HCT116 (cell line): ENCODE data around the gene ACOXL. TPM values are rescaled to one million over a fixed set of nuclear protein-coding genes. Genes with fewer than 3 reads are reported as not detected.

Experiments
- ATAC-seq: fragments of 200-7000 bp; cut with Tn5 transposase; 2 replicates; pipeline ENCODE4 v1.9.1; 2020; ENCODE audit warnings: mild to moderate bottlenecking, moderate library complexity
- BruUV-seq: library from RNA; stranded (reverse); fragments of 400-500 nt; replicated peaks from 2 replicates; lab custom pipeline; 2021; lab: Mats Ljungman, UMichigan
- CTCF ChIA-PET: fragments of 300-600 bp; sonication (Branson Sonifier 250); formaldehyde crosslinking; loops from one replicate; lab custom pipeline; 2021; ENCODE audit warnings: antibody characterized with exemption; lab: Charles Lee
- POLR2A ChIA-PET: fragments of 300-600, 350-600 bp; sonication (Branson Sonifier 250); formaldehyde crosslinking; loops from one replicate; lab custom pipeline; 2021; ENCODE audit warnings: antibody characterized with exemption; lab: Charles Lee
- RAD21 ChIA-PET, 2 experiments: fragments of 300-600 bp; sonication (Branson Sonifier 250); formaldehyde crosslinking; loops; one replicate each; lab custom pipeline; 2023; ENCODE audit warnings: low total read pairs in 2 of 2; ENCODE audit not compliant: uncharacterized antibody in 2 of 2, unreplicated experiment in 2 of 2, low non-redundant PET in 1 of 2; lab: Charles Lee
- DNase-seq: peaks from one replicate; pipeline ENCODE4 v3.0.0-alpha.2; 2010; ENCODE audit warnings: low read depth, low spot score
- H2AFZ ChIP-seq: fragments of 200-600 bp; shearing (Covaris generic), sonication (generic); 2 replicates; pipeline ENCODE4 v1.6.1; 2017; ENCODE audit warnings: low read depth, mixed run types, mixed read lengths, antibody characterized with exemption, low read length; ENCODE audit not compliant: poor library complexity, severe bottlenecking
- H3K27ac ChIP-seq: 2 replicates; pipeline ENCODE4 v1.5.1; 2012; ENCODE audit warnings: low read depth, low read length
- H3K27me3 ChIP-seq: fragments of 200-600 bp; sonication (generic); 2 replicates; pipeline ENCODE4 v1.6.1; 2016; ENCODE audit warnings: mixed run types, low read length, mixed read lengths; ENCODE audit not compliant: insufficient read depth
- H3K36me3 ChIP-seq, 2 experiments: fragments of 200-500 bp in 1 of 2; fragments of 200-600 bp in 1 of 2; sonication (Bioruptor generic) in 1 of 2; sonication (generic) in 1 of 2; 2 replicates each; pipeline versions ENCODE4 v1.5.1 to v1.6.1; 2014 to 2016; ENCODE audit warnings: low read length in 2 of 2, inconsistent platforms in 1 of 2, mixed read lengths in 1 of 2, mixed run types in 1 of 2; ENCODE audit not compliant: insufficient read depth in 2 of 2, control insufficient read depth in 1 of 2
- H3K4me1 ChIP-seq, 2 experiments: fragments of 200-600 bp in 1 of 2; sonication (generic) in 1 of 2; 2 replicates each; pipeline versions ENCODE4 v1.5.1 to v1.6.1; 2012 to 2017; ENCODE audit warnings: low read length in 2 of 2, inconsistent platforms in 1 of 2, mild to moderate bottlenecking in 1 of 2, mixed read lengths in 1 of 2, mixed run types in 1 of 2, moderate library complexity in 1 of 2; ENCODE audit not compliant: insufficient read depth in 2 of 2, control insufficient read depth in 1 of 2
- H3K4me2 ChIP-seq: fragments of 200-600 bp; sonication (generic); 2 replicates; pipeline ENCODE4 v1.6.1; 2017; ENCODE audit warnings: mixed run types, low read length, mixed read lengths
- H3K4me3 ChIP-seq, 2 experiments: fragments of 200-600 bp in 1 of 2; sonication (generic) in 1 of 2; replicated peaks in 1 of 2; 2 replicates each; pipeline ENCODE4 v1.5.1; 2011 to 2016; ENCODE audit warnings: low read length in 2 of 2, control low read depth in 1 of 2, low read depth in 1 of 2, mild to moderate bottlenecking in 1 of 2, mixed read lengths in 1 of 2, mixed run types in 1 of 2
- H3K79me2 ChIP-seq: fragments of 200-600 bp; sonication (generic); 2 replicates; pipeline ENCODE4 v1.6.1; 2017; ENCODE audit warnings: mild to moderate bottlenecking, mixed run types, low read length, moderate library complexity, mixed read lengths; ENCODE audit not compliant: insufficient read depth
- H3K9ac ChIP-seq: fragments of 200-600 bp; sonication (generic); 2 replicates; pipeline ENCODE4 v1.6.1; 2016; ENCODE audit warnings: low read length, mixed read lengths
- H3K9me2 ChIP-seq: fragments of 200-600 bp; sonication (generic), shearing (Covaris generic); 2 replicates; pipeline ENCODE4 v1.6.1; 2017; ENCODE audit warnings: mixed run types, mild to moderate bottlenecking, moderate library complexity; ENCODE audit not compliant: insufficient read depth
- H3K9me3 ChIP-seq, 2 experiments: fragments of 200-500 bp in 1 of 2; fragments of 200-600 bp in 1 of 2; sonication (Bioruptor generic) in 1 of 2; sonication (generic) in 1 of 2; 2 replicates each; pipeline ENCODE4 v1.6.1; 2014 to 2017; ENCODE audit warnings: low read length in 2 of 2, mixed read lengths in 2 of 2, inconsistent platforms in 1 of 2, low read depth in 1 of 2, mild to moderate bottlenecking in 1 of 2, mixed run types in 1 of 2, moderate library complexity in 1 of 2; ENCODE audit not compliant: control insufficient read depth in 1 of 2, insufficient read depth in 1 of 2
- H4K20me1 ChIP-seq: fragments of 200-600 bp; sonication (generic), shearing (Covaris generic); 2 replicates; pipeline ENCODE4 v1.6.1; 2017; ENCODE audit warnings: mixed run types, mild to moderate bottlenecking, moderate library complexity; ENCODE audit not compliant: insufficient read depth
- CBX3 ChIP-seq: IDR thresholded peaks from 2 replicates; pipeline ENCODE4 v1.6.1; 2012; ENCODE audit warnings: low read depth
- CTCF ChIP-seq, 3 experiments: fragments of 200-600 bp in 1 of 3; sonication (generic) in 1 of 3; IDR thresholded peaks in 2 of 3; conservative IDR thresholded peaks in 1 of 3; 2 replicates each; pipeline ENCODE4 v1.5.1; 2012 to 2017; ENCODE audit warnings: low read depth in 2 of 3, low read length in 2 of 3, antibody characterized with exemption in 1 of 3, borderline replicate concordance in 1 of 3, control low read depth in 1 of 3, mild to moderate bottlenecking in 1 of 3, mixed read lengths in 1 of 3, mixed run types in 1 of 3, moderate library complexity in 1 of 3; ENCODE audit not compliant: insufficient read depth in 1 of 3
- EGR1 ChIP-seq: IDR thresholded peaks from 2 replicates; pipeline ENCODE4 v1.6.1; 2012; ENCODE audit warnings: low read depth
- EZH2 ChIP-seq: fragments of 200-600 bp; sonication (generic); IDR thresholded peaks from 2 replicates; pipeline ENCODE4 v1.6.1; 2017; ENCODE audit warnings: antibody characterized with exemption, mixed run types
- JUND ChIP-seq: IDR thresholded peaks from 2 replicates; pipeline ENCODE4 v1.6.1; 2012
- POLR2AphosphoS5 ChIP-seq: IDR thresholded peaks from 2 replicates; pipeline ENCODE4 v1.6.1; 2011; ENCODE audit warnings: mild to moderate bottlenecking, low read depth, low read length, moderate library complexity
- RAD21 ChIP-seq: IDR thresholded peaks from 2 replicates; pipeline ENCODE4 v1.6.1; 2012; ENCODE audit warnings: low read depth, mild to moderate bottlenecking
- SIN3A ChIP-seq: IDR thresholded peaks from 2 replicates; pipeline ENCODE4 v1.6.1; 2012; ENCODE audit warnings: low read depth
- SP1 ChIP-seq: IDR thresholded peaks from 2 replicates; pipeline ENCODE4 v1.6.1; 2012; ENCODE audit warnings: low read depth
- intact Hi-C: fragments of 100-400 bp; cut with micrococcal nuclease; formaldehyde crosslinking; loops from 2 replicates; pipeline ENCODE4 v1.10.0; 2022
- total RNA-seq: library from RNA; stranded (reverse); gene quantifications from one replicate; pipeline ENCODE4 v1.2.1, GENCODE V29; 2021; ENCODE audit not compliant: unreplicated experiment
- TF ChIP-seq, protein P1 (sequence below): IDR thresholded peaks from 2 replicates; pipeline ENCODE4 v1.6.1; 2012

The ACOXL gene
- total RNA-seq, 1 experiment from 2014 or later: 5.5 TPM

GRCh38 chr2:111123751-111124150 lies 391.4 kb downstream of the ACOXL start:
- ChIA-PET CTCF (no interaction called here), RAD21 (no interaction called here), POLR2A (no interaction called here)
- intact Hi-C loops: no loop called here
- Histone ChIP-seq H3K9me2 (no peaks in the 10 kb centered on the region), H3K36me3 (peaks cover 20 to 34% of the 10 kb centered on the region in 2 experiments), H3K9ac (no peak overlapping the region), H3K4me2 (no peak overlapping the region), H3K9me3 (no peaks in the 10 kb centered on the region), H3K79me2 (peaks cover 58% of the 10 kb centered on the region), H3K4me3 (peak overlapping the region in 1 of 2 experiments; percentile 93; a peak in 1 of 4 replicates), H4K20me1 (peaks cover 5% of the 10 kb centered on the region; the same call in 1 of the 2 replicates), H3K27me3 (no peaks in the 10 kb centered on the region), H3K27ac (no peak overlapping the region), H2AFZ (no peak overlapping the region), H3K4me1 (peaks cover 13 to 34% of the 10 kb centered on the region in 2 experiments)
- BruUV-seq: no TSS peak
- ATAC-seq (no peak), DNase-seq (no peak)
- TF ChIP-seq CBX3: no peak
- TF ChIP-seq EGR1: no peak
- TF ChIP-seq POLR2AphosphoS5: no peak
- TF ChIP-seq RAD21: no peak
- no peak for TF ChIP-seq SIN3A
- TF ChIP-seq CTCF (IDR thresholded peaks at IDR 0.05 in 2 of 3, conservative IDR thresholded peaks at IDR 0.05 in 1 of 3; ENCODE audit: borderline replicate concordance in 1 of 3, insufficient read depth in 1 of 3, low read depth in 2 of 3, low read length in 2 of 3): no peak
- TF ChIP-seq SP1: no peak
- TF ChIP-seq JUND: no peak
- TF ChIP-seq, protein P1, sequence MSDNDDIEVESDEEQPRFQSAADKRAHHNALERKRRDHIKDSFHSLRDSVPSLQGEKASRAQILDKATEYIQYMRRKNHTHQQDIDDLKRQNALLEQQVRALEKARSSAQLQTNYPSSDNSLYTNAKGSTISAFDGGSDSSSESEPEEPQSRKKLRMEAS: no peak
- TF ChIP-seq EZH2: no peak
